C1 segment of cervical spinal cord (tissue), 14 donors: ENCODE data around the gene CAPN8.

ENCODE experiments used
- DNase-seq, 14 donors: peaks; one replicate each; lab custom pipeline; 2025; lab: John Stamatoyannopoulos, UW

The CAPN8 gene

GRCh38 chr1:223702735-223703667 lies 37.5 kb upstream of the CAPN8 start:
- no peak for DNase-seq

- peak in 1 of 14 donors; percentile 41 for DNase-seq
These were observed 35.6 kb upstream of the CAPN8 start for GRCh38 chr1:223700942-223701637.

- DNase-seq, result no peak
These were observed 35.0 kb upstream of the CAPN8 start for GRCh38 chr1:223700388-223700918.

- no peak for DNase-seq
These were observed 30.4 kb upstream of the CAPN8 start for GRCh38 chr1:223695941-223696340.

GRCh38 chr1:223695014-223695548 lies 29.6 kb upstream of the CAPN8 start:
- no peak for DNase-seq

- no peak for DNase-seq
These were observed 25.6 kb upstream of the CAPN8 start for GRCh38 chr1:223691121-223691520.

- no peak for DNase-seq
These were observed 18.9 kb upstream of the CAPN8 start for GRCh38 chr1:223684488-223684792.

- peak in 3 of 14 donors; percentile 1 to 51 (median 20) for DNase-seq
These were observed 18.3 kb upstream of the CAPN8 start for GRCh38 chr1:223683586-223684487.

GRCh38 chr1:223682502-223682901 lies 17.0 kb upstream of the CAPN8 start:
- no peak for DNase-seq

GRCh38 chr1:223680188-223680587 lies 14.7 kb upstream of the CAPN8 start:
- DNase-seq, result no peak

GRCh38 chr1:223678841-223679240 lies 13.3 kb upstream of the CAPN8 start:
- DNase-seq, result no peak

GRCh38 chr1:223674119-223674890 lies 8.8 kb upstream of the CAPN8 start:
- DNase-seq, result no peak

GRCh38 chr1:223670458-223671159 lies 5.1 kb upstream of the CAPN8 start:
- DNase-seq, result peak in 1 of 14 donors; percentile 5

- DNase-seq, result no peak
These were observed 3.7 kb upstream of the CAPN8 start for GRCh38 chr1:223669003-223669795.

- DNase-seq, result no peak
These were observed 2.1 kb upstream of the CAPN8 start for GRCh38 chr1:223667484-223668182.

- no peak for DNase-seq
These were observed 1.4 kb downstream of the CAPN8 start for GRCh38 chr1:223664106-223664505.

- DNase-seq, result no peak
These were observed 2.6 kb downstream of the CAPN8 start for GRCh38 chr1:223662943-223663342.

GRCh38 chr1:223659711-223660110 lies 5.8 kb downstream of the CAPN8 start:
- no peak for DNase-seq
